OCI-LY3 (cell line): ENCODE data around the gene KRTAP2-2.

Experiments used
- EZH2phosphoT487 ChIP-seq: fragments of 200-600 bp; shearing (Covaris generic); IDR thresholded peaks from 2 replicates; pipeline ENCODE4 v1.6.1; 2018; ENCODE audit warnings: antibody characterized with exemption, mixed run types, low read depth
- TF ChIP-seq, protein P1 (sequence below): fragments of 200-600, 300-600 bp; sonication (generic); IDR thresholded peaks from 2 replicates; pipeline ENCODE4 v1.5.1; 2014; ENCODE audit warnings: antibody characterized with exemption, low read length, low read depth

DNA sequence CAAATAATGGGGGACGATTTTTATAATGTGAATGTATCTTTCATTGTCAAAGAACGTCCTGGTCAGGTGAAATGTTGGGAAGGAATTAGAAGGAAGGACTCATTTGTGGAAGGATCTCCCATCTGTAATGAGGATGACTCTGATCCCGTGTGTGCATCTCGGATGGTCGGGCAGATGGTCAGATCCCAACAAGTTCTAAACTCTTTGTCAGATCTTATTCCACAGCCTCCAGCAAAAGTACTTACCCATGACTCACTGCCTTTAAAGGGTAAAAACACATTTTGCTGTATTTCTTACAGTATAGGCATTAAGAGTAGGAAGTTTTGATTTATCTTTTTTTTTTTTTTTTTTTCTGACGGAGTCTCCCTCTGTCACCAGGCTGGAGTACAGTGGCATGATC is 43.5 kb upstream of the KRTAP2-2 start:
- TF ChIP-seq, protein P1, sequence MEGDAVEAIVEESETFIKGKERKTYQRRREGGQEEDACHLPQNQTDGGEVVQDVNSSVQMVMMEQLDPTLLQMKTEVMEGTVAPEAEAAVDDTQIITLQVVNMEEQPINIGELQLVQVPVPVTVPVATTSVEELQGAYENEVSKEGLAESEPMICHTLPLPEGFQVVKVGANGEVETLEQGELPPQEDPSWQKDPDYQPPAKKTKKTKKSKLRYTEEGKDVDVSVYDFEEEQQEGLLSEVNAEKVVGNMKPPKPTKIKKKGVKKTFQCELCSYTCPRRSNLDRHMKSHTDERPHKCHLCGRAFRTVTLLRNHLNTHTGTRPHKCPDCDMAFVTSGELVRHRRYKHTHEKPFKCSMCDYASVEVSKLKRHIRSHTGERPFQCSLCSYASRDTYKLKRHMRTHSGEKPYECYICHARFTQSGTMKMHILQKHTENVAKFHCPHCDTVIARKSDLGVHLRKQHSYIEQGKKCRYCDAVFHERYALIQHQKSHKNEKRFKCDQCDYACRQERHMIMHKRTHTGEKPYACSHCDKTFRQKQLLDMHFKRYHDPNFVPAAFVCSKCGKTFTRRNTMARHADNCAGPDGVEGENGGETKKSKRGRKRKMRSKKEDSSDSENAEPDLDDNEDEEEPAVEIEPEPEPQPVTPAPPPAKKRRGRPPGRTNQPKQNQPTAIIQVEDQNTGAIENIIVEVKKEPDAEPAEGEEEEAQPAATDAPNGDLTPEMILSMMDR, result no peak
- TF ChIP-seq EZH2phosphoT487, result no peak
